Liver (tissue), 3 donors: ENCODE results near the gene DHDDS.

ENCODE experiments used
- EGR1 ChIP-seq, 2 donors: IDR thresholded peaks; 2 replicates each; pipeline ENCODE4 v1.6.1; 2016 to 2018; ENCODE audit warnings: antibody characterized with exemption in 2 of 2, low read depth in 2 of 2
- FOXA1 ChIP-seq: IDR thresholded peaks from 2 replicates; pipeline ENCODE4 v1.6.1; 2016; ENCODE audit warnings: antibody characterized with exemption
- GABPA ChIP-seq, 2 donors: IDR thresholded peaks in 1 of 2; conservative IDR thresholded peaks in 1 of 2; 2 replicates each; pipeline ENCODE4 v1.6.1; 2016; ENCODE audit warnings: antibody characterized with exemption in 2 of 2, mild to moderate bottlenecking in 1 of 2, moderate library complexity in 1 of 2
- RAD21 ChIP-seq, 2 donors: IDR thresholded peaks; 2 replicates each; pipeline ENCODE4 v1.6.1; 2016; ENCODE audit warnings: antibody characterized with exemption in 2 of 2, mild to moderate bottlenecking in 2 of 2
- SP1 ChIP-seq: IDR thresholded peaks from 2 replicates; pipeline ENCODE4 v1.6.1; 2018; ENCODE audit warnings: antibody characterized with exemption, mild to moderate bottlenecking
- TF ChIP-seq, protein P1 (sequence below): fragments of 150-350 bp; IDR thresholded peaks from 2 replicates; pipeline ENCODE4 v1.5.1; 2017; ENCODE audit warnings: improper control_type of control experiment, low read depth, low read length; ENCODE audit not compliant: missing input control
- TF ChIP-seq, protein P2 (sequence below): IDR thresholded peaks from 2 replicates; pipeline ENCODE4 v1.6.1; 2016; ENCODE audit warnings: antibody characterized with exemption
- TF ChIP-seq, protein P3 (sequence below): IDR thresholded peaks from 2 replicates; pipeline ENCODE4 v1.6.1; 2016; ENCODE audit warnings: antibody characterized with exemption
- TF ChIP-seq, protein P4 (sequence below): IDR thresholded peaks from 2 replicates; pipeline ENCODE4 v1.6.1; 2016; ENCODE audit warnings: antibody characterized with exemption
- donor health status: healthy.
- donor health status: healthy.

DNA sequence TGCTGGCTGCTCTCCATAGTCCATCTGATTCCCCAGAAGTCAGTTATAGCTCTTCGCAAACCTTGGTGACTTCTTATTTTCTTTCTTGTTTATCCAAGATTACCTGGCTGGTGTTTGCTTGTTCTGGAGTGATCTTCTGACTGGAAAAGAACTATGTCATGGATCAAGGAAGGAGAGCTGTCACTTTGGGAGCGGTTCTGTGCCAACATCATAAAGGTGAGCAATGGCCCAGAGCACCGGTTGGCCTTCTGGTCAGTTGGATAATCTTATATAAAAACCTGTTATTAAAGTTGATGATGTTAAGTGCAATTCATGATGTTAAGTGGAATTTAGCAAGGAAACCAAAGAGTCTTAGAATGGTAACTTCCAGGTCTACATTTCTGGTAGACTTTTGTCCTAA is 672 bp downstream of the DHDDS start:
- no peak for TF ChIP-seq RAD21 (IDR thresholded peaks at IDR 0.05)
- TF ChIP-seq, protein P1, sequence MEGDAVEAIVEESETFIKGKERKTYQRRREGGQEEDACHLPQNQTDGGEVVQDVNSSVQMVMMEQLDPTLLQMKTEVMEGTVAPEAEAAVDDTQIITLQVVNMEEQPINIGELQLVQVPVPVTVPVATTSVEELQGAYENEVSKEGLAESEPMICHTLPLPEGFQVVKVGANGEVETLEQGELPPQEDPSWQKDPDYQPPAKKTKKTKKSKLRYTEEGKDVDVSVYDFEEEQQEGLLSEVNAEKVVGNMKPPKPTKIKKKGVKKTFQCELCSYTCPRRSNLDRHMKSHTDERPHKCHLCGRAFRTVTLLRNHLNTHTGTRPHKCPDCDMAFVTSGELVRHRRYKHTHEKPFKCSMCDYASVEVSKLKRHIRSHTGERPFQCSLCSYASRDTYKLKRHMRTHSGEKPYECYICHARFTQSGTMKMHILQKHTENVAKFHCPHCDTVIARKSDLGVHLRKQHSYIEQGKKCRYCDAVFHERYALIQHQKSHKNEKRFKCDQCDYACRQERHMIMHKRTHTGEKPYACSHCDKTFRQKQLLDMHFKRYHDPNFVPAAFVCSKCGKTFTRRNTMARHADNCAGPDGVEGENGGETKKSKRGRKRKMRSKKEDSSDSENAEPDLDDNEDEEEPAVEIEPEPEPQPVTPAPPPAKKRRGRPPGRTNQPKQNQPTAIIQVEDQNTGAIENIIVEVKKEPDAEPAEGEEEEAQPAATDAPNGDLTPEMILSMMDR, result no peak
- TF ChIP-seq, protein P2, sequence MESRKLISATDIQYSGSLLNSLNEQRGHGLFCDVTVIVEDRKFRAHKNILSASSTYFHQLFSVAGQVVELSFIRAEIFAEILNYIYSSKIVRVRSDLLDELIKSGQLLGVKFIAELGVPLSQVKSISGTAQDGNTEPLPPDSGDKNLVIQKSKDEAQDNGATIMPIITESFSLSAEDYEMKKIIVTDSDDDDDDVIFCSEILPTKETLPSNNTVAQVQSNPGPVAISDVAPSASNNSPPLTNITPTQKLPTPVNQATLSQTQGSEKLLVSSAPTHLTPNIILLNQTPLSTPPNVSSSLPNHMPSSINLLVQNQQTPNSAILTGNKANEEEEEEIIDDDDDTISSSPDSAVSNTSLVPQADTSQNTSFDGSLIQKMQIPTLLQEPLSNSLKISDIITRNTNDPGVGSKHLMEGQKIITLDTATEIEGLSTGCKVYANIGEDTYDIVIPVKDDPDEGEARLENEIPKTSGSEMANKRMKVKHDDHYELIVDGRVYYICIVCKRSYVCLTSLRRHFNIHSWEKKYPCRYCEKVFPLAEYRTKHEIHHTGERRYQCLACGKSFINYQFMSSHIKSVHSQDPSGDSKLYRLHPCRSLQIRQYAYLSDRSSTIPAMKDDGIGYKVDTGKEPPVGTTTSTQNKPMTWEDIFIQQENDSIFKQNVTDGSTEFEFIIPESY, result no peak
- TF ChIP-seq, protein P3, sequence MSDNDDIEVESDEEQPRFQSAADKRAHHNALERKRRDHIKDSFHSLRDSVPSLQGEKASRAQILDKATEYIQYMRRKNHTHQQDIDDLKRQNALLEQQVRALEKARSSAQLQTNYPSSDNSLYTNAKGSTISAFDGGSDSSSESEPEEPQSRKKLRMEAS, result no peak
- TF ChIP-seq, protein P4, sequence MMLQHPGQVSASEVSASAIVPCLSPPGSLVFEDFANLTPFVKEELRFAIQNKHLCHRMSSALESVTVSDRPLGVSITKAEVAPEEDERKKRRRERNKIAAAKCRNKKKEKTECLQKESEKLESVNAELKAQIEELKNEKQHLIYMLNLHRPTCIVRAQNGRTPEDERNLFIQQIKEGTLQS, result no peak
- TF ChIP-seq SP1, result no peak
- no peak for TF ChIP-seq GABPA (IDR thresholded peaks at IDR 0.05 in 1 of 2, conservative IDR thresholded peaks at IDR 0.05 in 1 of 2)
- TF ChIP-seq FOXA1, result no peak
- TF ChIP-seq EGR1 (IDR thresholded peaks at IDR 0.05; ENCODE audit: low read depth in 2 of 2), result no peak
